NCI-H1092 treated with DMSO at 0.1 percent for 48 hours (cell line): ENCODE measurements around the gene BCKDK.
A peak's percentile ranks its signal among the peaks of the same experiment; 100 is the strongest.
"Not testable (repeated sequence)": the region's sequence is repeated elsewhere in the genome, so short reads cannot be mapped to it uniquely, and the experiment has no call there.

Source experiments
- DNase-seq: peaks from one replicate; lab custom pipeline; 2025; lab: John Stamatoyannopoulos, UW

The BCKDK gene

DNA sequence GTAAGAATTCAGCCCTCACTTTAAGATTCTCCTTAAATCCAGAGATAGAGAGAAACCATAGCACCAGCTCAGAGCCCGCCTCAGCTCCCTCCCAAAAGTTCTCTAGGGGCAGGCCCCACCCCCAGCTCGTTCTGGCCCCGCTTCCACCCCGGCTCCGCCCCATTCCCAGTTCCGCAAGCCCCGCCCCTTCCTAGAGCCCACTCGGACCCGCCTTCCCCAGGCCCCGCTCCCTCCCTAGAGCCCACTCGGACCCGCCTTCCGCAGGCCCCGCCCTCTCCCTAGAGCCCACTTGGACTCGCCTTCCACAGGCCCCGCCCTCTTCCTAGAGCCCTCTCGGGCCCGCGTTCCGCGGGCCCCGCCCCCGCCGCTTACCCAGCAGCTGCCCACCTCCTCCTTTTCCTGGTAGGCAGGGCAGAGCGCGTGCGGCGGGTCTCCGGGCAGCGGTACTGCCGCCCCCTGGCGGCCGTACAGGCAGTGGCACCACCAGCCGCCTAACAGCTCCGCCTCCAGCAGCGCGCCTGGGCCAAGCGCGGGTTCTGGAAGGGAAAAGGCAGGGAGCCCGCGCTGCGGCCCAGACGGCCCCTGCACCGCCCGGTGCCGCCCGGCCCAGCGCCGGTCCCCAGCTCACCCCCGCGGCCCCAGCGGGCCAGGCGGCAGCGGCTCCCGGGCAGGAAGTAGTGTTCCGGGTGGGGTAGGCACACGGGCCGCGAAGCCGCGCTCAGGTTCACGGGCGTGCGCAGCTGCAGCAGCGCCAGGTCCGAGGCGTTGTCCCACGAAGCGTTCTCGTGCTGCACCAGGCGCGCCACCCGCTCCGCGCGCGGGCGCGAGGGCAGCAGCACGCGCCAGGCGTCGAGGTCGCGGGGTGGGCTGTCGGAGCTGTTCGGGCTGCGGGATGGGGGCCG is 34.2 kb downstream of the BCKDK start:
- peak; percentile 98 for DNase-seq

DNA sequence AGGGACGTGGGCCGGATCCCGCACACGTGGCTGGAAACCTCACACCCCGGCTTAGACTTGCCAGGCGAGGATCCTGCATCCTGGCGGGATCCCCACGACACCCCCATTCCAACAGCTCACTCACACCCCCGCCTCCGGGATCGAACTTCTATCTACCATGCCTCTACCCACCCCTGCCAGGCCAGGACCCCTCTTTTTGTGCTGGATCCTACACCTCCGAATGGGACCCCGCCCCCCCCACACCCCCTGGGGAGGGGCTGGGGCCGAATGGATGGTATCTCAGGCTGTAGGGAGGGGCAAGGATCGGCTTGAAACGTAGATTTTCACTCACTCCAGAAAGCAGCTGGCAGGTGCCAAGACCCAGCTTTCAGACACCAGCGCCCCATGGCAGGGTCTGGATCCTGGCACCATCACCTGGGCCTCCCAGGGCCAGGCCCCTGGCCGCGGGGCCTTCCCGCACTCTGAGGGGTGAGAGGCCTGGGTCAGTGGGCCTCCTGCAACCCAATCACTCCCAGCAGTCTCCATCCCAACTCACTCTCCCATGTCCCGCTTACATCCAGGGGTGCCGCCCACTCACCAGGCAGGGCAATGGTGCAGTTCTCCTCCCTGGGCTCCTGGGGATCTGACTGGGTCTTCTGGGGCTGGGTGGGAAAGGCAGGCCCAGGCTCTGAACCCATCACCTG is 35.0 kb downstream of the BCKDK start:
- no peak for DNase-seq

DNA sequence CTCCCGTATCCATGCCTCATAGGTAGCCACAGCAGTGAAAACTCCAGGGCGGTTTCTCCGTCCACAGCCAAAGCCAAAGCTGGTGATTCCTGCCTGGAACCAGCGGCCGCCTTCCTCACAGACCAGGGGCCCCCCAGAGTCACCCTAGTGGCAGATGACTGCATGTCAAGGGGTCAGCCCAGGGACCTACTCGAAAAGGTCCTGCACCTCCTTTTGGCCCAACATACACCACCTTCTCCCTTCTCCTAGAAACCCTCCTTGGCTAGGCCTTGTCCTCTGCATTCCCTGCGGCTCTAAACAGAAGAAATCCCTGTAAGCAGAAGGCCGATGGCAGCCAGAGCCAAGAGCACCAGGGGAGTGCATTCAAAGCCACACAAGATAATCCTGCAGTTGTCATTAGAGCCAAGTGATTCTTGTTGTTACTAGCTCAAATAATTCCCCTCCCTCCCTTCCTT is 35.5 kb downstream of the BCKDK start:
- no peak for DNase-seq

DNA sequence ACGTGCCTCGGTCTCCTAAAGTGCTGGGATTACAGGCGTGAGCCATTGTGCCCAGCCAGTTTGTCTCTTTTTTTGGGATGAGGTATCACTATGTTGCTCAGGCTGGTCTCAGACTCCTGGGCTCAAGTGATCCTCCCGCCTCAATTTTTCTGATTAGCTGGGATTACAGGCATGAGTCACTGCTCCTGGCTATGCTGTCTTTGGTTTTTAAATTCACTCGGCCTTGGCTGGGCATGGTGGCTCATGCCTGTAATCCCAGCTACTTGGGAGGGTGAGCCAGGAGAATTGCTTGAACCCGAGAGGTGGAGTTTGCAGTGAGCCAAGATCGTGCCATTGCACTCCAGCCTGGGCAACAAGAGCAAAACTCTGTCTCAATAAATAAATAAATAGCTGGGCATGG is 36.2 kb downstream of the BCKDK start:
- not testable (repeated sequence) for DNase-seq

DNA sequence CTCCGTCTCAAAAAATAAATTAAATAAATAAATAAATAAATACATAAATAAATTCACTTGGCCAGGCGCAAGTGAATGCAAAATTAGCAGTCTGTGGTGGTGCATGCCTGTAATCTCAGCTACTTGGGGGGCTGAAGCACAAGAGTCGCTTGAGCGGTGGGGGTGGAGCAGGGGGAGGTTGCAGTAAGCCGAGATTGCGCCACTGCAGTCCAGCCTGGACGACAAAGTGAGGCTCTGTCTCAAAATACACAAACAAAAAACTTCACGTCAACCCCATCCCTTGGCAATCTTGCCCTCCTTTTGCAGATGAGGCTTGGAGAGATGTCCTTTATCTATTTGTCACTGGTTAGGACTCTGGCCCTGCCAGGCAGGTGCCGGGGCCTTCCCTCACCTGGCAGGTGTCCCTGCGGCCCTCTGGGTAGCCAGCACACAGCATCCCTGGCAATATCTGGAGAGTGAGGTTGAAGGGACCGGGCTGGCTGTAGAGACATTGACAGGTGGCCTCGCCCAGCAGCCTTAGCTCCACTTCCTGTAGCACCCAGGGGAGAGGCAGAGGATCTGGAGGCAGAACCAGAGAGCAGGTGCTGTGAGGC is 37.3 kb downstream of the BCKDK start:
- no peak for DNase-seq

DNA sequence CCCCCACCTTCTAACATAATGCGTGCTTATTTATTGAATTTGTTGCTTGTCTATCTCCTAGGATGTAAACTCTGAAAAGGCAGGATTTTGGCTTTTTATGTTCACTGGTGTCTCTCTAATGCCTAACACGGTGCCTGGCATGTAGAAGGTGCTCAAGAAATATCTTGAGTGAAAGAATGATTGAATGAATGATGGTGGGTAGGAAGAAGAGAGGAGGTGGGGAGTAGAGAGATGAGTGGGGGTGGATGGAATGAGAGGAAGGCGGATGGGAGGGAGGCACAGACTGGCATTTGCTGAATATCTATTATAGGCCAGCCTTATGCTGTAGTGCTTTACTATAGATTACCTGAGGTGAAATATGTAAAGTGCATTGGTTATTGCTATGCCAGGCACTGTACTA is 39.4 kb downstream of the BCKDK start:
- DNase-seq, result no peak

DNA sequence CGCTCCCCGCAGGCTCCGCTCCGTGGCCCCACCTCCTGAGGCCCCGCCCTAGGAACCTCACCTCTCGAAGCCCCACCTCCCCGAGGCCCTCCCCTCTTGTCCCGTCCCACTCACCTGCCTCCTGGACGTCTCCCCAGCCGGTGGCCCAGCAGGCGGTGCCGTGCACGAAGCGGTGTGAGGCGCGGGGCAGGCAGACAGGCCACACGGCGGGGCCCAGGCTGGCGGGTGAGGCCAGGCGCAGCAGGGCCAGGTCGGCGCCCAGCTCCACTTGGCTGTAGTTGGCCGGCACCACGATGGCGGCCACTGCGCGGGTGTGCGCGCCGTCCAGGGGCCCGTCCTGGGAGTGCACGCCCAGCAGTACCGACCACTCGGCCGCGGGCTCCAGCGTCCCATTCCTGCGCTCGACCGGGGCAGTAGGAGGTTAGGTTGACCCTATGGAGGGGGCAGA is 40.1 kb downstream of the BCKDK start:
- DNase-seq, result no peak

DNA sequence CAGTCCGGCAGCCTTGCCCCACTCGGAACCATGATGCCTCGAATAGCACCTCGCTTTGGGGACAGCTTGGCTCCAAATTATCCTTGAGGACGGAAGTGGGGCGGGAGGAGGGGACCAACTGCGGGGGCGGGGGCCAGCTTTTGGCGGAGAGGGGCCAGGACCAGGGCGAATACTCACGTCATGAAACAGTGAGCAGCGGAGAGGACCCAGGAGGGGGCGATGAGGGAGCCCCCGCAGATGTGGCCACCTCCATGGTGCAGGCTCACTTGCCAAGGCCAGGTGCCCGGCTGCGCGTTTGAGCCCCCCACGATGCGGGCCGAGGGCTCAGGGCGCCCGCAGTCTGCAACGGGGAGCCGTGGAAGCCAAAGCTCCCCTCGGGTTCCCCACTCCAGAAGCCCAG is 40.7 kb downstream of the BCKDK start:
- no peak for DNase-seq

DNA sequence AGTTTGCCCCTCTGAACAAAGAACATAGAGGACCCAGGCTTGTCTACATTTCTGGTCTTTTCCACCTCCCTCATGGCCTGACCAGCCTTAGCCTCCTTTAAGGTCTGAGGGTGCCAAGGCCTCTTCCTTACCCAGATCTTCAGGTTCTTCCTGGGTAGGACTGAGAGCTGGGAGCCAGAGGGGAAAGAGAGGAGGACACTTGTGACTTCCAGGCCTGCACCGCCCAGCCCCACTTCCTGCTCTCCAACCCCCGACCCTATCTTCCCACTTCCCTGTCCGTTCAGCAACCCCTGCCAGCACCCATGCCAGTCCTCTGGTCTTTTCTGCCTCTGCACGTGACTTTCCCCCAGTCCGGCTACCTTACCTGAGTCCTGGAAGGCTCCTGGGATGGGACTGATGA is 41.1 kb downstream of the BCKDK start:
- no peak for DNase-seq

DNA sequence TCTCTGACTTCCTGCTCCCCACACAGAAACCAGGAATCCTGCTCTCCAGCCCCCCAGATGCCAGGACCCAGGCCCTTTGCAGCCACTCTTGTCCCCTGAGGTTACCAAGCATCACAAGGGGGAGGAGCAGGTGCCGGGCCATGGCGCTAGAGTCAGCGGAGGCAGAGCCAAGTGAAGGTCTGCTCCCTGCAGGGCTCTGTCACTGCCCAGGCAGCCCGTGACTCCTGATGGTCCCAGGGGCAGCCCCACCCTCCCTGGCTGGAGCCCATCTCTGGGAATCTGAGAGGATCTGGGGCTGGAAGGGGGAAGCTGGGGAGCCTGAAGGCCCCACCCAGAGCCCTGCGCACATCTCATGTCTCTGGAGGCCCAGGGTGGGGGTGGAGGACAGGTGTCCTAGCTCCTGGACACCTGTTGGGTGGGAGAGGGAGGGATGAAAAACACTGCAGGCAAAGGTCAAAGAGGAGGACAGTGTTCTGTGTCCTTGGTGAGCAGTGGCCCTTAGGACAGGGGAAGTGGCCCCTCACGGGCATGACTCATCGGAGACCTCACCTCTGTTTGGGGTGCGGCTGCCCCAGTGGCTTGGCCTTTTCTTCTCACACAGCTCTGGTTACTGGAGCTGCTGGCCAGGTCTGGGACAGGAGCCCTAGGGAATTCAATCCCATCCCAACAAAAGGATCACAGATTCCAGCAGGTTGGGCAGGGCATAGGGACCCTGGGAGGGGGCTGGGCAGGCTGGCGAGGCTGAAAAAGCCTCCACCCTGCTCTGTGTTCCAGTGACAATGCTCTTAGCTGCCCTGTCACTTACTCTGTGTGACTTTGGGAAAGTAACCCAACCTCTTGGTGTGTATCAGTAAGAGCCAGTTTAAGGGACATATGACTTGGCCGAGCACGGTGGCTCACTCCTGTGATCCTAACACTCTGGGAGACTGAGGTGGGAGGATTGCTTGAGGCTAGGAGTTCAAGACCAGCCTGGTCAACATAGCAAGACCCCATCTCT is 42.0 kb downstream of the BCKDK start, which contains the start of gene PRSS36:
Gene PRSS36 (minus strand): TSS at position 173 of the 997 bp plus-strand sequence. CDS start 31 bp downstream, at position 142.
- no peak for DNase-seq

DNA sequence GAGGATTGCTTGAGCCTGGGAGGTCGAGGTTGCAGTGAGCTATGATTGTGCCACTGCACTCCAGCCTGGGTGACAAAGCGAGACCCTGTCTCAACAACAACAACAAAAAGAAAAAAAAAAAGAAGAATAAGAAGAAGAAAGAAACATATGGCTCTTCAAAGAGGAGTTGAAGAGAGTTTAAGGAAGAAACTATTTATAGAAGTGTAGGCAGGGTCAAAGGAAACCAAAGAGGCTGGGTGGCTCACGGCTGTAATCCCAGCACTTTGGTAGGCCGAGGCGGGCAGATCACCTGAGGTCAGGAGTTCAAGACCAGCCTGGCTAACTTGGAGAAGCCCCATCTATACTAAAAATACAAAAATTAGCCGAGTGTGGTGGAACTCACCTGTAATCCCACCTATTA is 42.8 kb downstream of the BCKDK start:
- DNase-seq, result not testable (repeated sequence)

DNA sequence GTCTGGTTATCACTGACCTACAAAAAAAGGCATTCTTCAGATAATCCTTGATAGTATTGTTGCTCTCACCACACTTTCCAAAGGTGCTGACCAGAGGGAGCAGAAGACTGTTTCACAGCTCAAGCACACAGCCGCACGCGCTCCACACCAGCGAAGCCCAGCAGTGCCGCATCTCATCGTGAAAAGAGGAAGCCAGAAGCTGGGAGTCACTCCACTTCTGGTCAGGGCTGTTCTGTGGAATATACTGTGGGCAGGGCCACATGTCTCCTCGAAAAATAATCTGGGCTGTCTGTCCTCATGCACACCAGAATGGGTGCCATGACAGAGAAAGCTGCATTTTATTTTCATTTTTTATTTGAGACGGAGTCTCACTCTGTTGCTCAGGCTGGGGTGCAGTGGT is 49.0 kb downstream of the BCKDK start:
- DNase-seq, result no peak
